Ishikawa (cell line): ENCODE measurements around the gene KLRK1.

ENCODE experiments used
- CEBPB ChIP-seq: IDR thresholded peaks from 2 replicates; pipeline ENCODE4 v1.6.1; 2012
- EGR1 ChIP-seq: IDR thresholded peaks from 2 replicates; pipeline ENCODE4 v1.6.1; 2012
- EP300 ChIP-seq: IDR thresholded peaks from 2 replicates; pipeline ENCODE4 v1.6.1; 2012; ENCODE audit warnings: borderline replicate concordance
- FOXM1 ChIP-seq: IDR thresholded peaks from 2 replicates; pipeline ENCODE4 v1.6.1; 2012; ENCODE audit warnings: low read depth, borderline replicate concordance
- NFIC ChIP-seq: IDR thresholded peaks from 2 replicates; pipeline ENCODE4 v1.6.1; 2012
- RAD21 ChIP-seq: IDR thresholded peaks from 2 replicates; pipeline ENCODE4 v1.6.1; 2012; ENCODE audit warnings: low read depth
- TAF1 ChIP-seq: IDR thresholded peaks from 2 replicates; pipeline ENCODE4 v1.6.1; 2012; ENCODE audit warnings: low read depth, mild to moderate bottlenecking
- TCF12 ChIP-seq: IDR thresholded peaks from 2 replicates; pipeline ENCODE4 v1.6.1; 2012; ENCODE audit warnings: low read depth
- YY1 ChIP-seq: IDR thresholded peaks from 2 replicates; pipeline ENCODE4 v1.6.1; 2012; ENCODE audit warnings: low read depth
- TF ChIP-seq, protein P1 (sequence below): IDR thresholded peaks from 2 replicates; pipeline ENCODE4 v1.6.1; 2012; ENCODE audit warnings: low read depth, mild to moderate bottlenecking
- TF ChIP-seq, protein P2 (sequence below): IDR thresholded peaks from 2 replicates; pipeline ENCODE4 v1.6.1; 2012
- TF ChIP-seq, protein P3 (sequence below): IDR thresholded peaks from 2 replicates; pipeline ENCODE4 v1.6.1; 2012

DNA sequence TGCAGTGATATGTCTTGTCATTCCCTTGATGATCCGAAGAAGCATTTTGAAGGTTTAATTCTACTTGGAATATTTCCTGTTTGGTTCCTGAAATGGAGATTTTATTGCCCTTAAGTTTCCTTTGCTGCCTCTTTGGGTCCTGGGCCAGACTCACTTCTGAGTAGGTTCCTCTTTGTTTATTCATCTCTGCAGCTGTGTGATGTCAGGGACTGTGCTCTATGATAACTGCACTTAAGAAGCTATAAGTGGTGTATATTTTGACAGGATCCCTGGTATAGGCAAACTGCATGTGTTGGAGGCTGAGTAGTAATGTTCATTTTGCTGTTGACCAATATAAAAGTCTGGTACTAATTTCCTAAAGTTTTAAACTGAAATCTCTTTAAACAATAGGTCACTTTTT lies 19.6 kb upstream of the KLRK1 start, which contains the start of gene KLRC4:
- TF ChIP-seq RAD21 (no peak), EP300 (no peak), CEBPB (no peak), TCF12 (no peak), TAF1 (no peak), YY1 (no peak), NFIC (no peak), FOXM1 (no peak), EGR1 (no peak)
- TF ChIP-seq, protein P1, sequence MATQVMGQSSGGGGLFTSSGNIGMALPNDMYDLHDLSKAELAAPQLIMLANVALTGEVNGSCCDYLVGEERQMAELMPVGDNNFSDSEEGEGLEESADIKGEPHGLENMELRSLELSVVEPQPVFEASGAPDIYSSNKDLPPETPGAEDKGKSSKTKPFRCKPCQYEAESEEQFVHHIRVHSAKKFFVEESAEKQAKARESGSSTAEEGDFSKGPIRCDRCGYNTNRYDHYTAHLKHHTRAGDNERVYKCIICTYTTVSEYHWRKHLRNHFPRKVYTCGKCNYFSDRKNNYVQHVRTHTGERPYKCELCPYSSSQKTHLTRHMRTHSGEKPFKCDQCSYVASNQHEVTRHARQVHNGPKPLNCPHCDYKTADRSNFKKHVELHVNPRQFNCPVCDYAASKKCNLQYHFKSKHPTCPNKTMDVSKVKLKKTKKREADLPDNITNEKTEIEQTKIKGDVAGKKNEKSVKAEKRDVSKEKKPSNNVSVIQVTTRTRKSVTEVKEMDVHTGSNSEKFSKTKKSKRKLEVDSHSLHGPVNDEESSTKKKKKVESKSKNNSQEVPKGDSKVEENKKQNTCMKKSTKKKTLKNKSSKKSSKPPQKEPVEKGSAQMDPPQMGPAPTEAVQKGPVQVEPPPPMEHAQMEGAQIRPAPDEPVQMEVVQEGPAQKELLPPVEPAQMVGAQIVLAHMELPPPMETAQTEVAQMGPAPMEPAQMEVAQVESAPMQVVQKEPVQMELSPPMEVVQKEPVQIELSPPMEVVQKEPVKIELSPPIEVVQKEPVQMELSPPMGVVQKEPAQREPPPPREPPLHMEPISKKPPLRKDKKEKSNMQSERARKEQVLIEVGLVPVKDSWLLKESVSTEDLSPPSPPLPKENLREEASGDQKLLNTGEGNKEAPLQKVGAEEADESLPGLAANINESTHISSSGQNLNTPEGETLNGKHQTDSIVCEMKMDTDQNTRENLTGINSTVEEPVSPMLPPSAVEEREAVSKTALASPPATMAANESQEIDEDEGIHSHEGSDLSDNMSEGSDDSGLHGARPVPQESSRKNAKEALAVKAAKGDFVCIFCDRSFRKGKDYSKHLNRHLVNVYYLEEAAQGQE: no peak
- TF ChIP-seq, protein P2, sequence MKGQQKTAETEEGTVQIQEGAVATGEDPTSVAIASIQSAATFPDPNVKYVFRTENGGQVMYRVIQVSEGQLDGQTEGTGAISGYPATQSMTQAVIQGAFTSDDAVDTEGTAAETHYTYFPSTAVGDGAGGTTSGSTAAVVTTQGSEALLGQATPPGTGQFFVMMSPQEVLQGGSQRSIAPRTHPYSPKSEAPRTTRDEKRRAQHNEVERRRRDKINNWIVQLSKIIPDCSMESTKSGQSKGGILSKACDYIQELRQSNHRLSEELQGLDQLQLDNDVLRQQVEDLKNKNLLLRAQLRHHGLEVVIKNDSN: no peak
- TF ChIP-seq, protein P3, sequence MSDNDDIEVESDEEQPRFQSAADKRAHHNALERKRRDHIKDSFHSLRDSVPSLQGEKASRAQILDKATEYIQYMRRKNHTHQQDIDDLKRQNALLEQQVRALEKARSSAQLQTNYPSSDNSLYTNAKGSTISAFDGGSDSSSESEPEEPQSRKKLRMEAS: no peak
